IPS-NIHi7 (cell line): Measurements from ENCODE around the gene CTIF.

Experiments used
- DNase-seq: peaks from one replicate; pipeline ENCODE4 v3.0.0; 2012; ENCODE audit warnings: mixed read lengths; ENCODE audit errors: extremely low spot score

The CTIF gene

GRCh38 chr18:48751727-48752468 lies 213.1 kb downstream of the CTIF start:
- DNase-seq = no peak

- DNase-seq = no peak
These were observed 213.6 kb downstream of the CTIF start for GRCh38 chr18:48752478-48752877.

GRCh38 chr18:48752928-48753327 lies 214.1 kb downstream of the CTIF start:
- no peak for DNase-seq

GRCh38 chr18:48753691-48754090 lies 214.9 kb downstream of the CTIF start:
- no peak for DNase-seq

- DNase-seq = no peak
These were observed 215.7 kb downstream of the CTIF start for GRCh38 chr18:48754559-48754958.

GRCh38 chr18:48754993-48755473 lies 216.2 kb downstream of the CTIF start:
- no peak for DNase-seq

GRCh38 chr18:48756511-48757226 lies 217.8 kb downstream of the CTIF start:
- DNase-seq = no peak

- no peak for DNase-seq
These were observed 218.5 kb downstream of the CTIF start for GRCh38 chr18:48757367-48757766.

- DNase-seq = no peak
These were observed 219.1 kb downstream of the CTIF start for GRCh38 chr18:48757906-48758305.

GRCh38 chr18:48761582-48761981 lies 222.8 kb downstream of the CTIF start:
- DNase-seq = no peak

GRCh38 chr18:48762022-48762421 lies 223.2 kb downstream of the CTIF start:
- no peak for DNase-seq

- DNase-seq = no peak
These were observed 224.2 kb downstream of the CTIF start for GRCh38 chr18:48762836-48763718.

GRCh38 chr18:48763719-48764100 lies 224.9 kb downstream of the CTIF start:
- no peak for DNase-seq

GRCh38 chr18:48765053-48765452 lies 226.2 kb downstream of the CTIF start:
- DNase-seq = no peak

- no peak for DNase-seq
These were observed 227.2 kb downstream of the CTIF start for GRCh38 chr18:48766026-48766425.

- no peak for DNase-seq
These were observed 227.7 kb downstream of the CTIF start for GRCh38 chr18:48766487-48766886.

- DNase-seq = no peak
These were observed 228.4 kb downstream of the CTIF start for GRCh38 chr18:48767090-48767690.

- DNase-seq = no peak
These were observed 230.3 kb downstream of the CTIF start for GRCh38 chr18:48769006-48769636.

- no peak for DNase-seq
These were observed 231.4 kb downstream of the CTIF start for GRCh38 chr18:48770243-48770642.

GRCh38 chr18:48771641-48772375 lies 233.0 kb downstream of the CTIF start:
- DNase-seq = no peak

GRCh38 chr18:48772457-48772856 lies 233.6 kb downstream of the CTIF start:
- no peak for DNase-seq
